GM18502 (cell line): Measurements from ENCODE around the gene RPL19.
"Not testable (repeated sequence)": the region's sequence is repeated elsewhere in the genome, so short reads cannot be mapped to it uniquely, and the experiment has no call there.

Source experiments
- ATAC-seq: cut with Tn5 transposase; IDR thresholded peaks from one replicate; pipeline ENCODE4 v1.9.1; 2021; ENCODE audit warnings: mild to moderate bottlenecking; ENCODE audit not compliant: unreplicated experiment, poor library complexity

Gene RPL19

DNA sequence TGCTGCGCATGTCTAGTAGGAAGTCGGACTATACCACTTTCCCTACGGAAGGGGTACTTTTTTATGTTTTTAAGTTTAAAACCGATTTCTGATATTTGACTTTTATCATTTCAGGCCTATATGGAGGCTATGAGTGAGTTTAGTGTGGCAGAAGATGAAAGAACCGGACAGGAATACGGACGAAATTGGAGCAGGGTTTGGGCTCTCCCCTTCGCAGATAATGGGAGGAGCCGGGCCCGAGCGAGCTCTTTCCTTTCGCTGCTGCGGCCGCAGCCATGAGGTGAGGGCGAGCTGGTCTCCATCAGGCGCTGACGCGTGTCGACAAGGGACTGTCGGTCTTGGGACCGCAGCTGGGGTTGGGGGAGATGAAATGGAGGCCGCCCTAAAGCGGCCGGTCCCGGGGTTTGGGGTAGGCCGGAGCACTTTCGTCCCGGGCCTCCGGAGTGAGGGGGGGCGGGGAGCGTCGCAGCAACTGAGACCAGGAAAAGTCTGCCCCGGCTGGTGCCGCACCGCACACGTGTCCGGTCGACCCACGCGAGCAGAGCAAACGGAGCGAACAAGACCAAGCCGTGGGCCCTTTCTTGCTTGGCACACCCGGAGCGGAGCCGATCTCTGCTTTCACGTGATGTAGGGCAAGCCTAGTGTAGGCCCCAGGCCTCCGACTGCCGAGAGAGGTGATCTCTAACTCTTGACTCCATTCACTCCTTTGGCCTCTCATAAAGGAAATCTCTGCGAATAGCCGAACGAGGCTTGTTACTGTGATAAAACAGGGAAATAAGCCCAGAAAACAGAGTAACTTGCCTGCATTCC is at the start of gene RPL19:
TSS of gene RPL19 (plus strand) at position 214 of the 810 bp plus-strand sequence. CDS start at position 276, 62 bp downstream.
- peak; percentile 60 for ATAC-seq

DNA sequence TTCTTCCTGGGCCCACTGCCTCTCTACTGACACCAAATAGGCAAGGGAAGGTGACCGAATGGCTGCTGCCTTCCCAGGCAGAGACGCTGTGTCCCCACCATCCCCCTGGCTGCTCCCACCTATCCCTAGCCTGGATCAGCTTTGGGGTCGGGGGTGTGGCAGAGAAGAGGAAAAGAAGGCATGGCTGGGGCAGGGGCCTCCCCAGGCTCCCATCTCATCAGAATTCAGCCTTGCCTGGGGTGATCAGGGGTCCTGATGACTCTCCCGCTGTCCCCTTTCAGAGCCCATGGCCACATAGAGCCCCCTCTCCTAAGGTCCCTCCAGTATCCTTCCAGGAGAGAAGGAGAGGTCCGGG is 49.3 kb upstream of the RPL19 start:
- ATAC-seq, result no peak

DNA sequence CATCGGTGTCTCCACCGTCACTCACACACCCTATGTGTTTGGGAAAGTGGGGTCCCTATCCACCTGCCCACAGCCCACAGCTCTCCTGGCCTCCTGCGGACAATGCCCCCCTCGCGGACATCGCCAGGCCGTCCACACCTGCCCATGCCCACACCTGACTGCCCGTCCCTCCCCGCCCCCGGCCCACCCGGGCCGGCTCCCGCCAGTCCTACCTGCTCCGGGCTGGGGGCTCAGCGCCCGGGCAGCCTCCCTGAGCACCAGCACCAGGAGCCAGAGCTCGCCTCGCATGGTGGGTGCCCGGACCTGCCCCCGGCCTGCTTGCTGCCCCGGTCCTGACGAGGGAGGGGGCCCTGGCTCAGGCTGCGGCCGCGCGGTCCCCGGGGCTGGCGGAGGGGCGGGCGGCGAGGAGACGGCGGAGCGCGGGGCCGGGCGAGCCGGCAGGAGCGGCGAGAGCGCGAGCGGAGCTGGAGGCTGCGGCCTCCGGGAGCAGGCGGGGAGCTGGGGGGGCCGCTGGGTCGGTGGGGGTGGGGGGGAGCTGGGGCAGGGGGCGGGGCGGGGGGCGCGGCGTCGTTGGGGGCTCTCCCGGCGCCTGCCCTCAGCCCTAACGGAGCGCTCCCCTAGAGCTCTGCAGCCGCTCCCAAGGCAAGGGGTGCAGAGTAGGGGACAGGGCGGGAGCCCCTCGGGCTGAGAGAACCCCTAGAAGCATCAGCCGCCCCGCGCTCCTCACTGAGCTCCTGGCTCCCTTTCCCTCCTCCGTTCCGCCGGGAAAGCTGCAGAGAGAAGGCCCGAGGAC is 48.7 kb upstream of the RPL19 start, which contains the start of gene PLXDC1:
TSS of gene PLXDC1 (minus strand) at position 488 of the 793 bp plus-strand sequence. CDS start at position 288, 200 bp downstream.
- no peak for ATAC-seq

DNA sequence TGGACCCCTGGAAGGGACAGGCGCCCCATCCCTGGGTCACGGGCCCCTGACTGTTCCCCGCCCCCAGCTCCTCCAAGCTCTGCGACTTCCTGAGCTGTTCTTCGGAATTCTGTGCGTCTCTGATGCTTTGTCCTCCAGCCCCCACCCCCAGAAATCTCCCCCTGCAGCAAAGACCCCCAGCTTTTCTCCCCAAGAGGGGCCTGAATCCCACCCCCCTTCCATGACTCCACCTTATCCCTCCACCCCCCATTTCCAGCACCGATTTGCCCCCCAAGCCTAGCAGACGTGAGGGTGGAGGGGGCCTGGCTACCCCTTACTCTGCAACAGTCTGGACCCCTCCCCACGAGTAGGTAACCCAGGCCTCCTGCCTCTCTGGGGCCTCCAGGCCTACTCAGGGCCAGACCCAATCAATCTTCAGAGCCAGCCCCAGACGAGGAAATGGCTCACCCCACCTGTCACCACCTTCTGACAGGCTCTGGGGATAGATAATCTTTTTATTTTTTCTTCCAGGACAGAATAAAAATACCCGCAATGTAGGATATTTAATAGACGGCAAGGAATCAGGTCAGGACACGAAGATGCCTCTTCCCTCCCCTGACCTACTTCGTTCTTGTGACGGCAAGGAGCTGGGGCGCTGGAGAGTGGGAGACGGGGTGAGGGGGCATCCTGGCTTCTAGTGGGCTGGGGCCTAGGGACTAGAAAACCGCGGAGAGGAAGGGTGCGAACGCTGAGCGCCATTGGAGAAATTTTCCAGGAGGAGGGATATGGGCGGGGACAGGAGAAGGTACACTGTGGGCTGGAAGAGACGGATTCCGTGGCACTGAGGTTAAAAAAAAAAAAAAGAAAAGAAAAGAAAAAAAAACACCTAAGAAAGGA is 47.9 kb upstream of the RPL19 start:
- ATAC-seq, result no peak

DNA sequence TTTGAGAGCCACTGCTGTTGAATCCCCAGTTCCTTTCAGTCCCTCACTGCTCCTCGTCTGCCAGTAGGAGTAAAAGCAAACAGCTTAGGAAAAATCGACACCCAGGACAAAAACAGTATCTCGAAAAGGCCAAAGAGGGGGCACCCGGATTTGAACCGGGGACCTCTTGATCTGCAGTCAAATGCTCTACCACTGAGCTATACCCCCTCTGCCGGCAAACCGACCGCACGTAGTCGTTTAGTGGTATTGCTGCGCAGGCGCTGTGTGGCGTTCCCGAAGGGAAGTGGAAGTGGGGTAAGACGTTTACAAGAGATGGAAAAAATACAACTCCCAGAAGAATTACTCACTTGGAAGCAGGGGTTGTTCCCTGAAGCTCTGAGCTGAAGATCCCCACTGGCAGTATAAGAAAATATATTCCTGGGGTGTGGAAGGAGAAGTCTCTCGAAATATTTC is 46.5 kb upstream of the RPL19 start:
- peak; percentile 54 for ATAC-seq

DNA sequence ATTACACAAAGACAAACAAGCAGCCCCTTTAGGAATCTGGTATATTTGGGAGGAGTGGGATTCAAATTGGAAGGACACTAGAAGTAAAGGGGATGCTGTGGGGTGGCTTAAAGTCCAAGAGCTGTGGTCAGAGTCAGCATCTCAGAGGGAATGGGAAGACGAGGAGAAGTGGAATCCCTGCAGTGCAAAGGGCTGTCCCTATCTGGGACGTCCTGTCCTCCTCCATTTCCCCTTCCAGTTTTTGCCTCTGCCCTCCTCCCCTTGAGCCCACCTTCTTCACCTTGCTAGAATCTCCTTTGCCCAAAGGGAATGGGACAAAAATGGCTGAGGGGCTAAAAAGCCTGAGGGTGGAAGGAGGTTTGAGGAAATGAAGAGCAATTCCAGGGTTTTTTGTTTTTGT is 44.4 kb upstream of the RPL19 start:
- ATAC-seq, result no peak

DNA sequence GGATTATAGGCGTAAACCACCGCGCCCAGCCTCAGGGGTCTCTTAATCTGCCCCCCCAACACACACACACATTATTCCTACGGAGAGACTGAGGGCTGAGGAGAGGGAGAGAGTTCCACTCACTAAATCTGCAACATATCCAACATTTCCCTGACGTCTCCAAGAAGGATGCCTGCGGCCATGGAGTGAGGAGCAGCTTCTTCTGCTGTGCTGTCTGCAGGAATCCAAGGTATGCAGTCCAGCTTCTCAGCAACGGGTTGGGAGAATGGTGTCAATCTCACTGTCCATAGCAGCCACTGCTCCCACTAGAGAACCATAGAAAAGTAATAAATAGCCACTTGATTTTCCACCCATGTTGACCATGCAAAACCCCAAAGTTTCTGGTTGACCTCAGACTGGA is 43.6 kb upstream of the RPL19 start:
- ATAC-seq, result no peak

DNA sequence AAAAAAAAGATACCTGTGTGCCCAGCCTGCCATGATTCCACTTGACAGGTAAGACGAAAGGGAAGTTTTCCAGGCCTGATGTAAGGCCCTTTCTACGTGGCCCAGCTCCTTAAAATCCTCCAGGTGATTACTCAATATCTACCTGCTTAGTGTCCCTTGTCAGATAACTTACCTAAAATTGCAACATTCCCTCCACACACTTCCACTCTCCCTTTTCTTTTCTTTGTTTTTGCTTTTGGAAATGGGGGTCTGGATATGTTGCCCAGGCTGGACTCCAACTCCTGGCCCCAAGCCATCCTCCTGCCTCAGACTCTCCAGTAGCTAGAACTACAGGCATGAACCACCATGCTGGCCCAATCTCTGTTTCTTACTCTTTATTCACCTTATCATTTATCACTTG is 41.5 kb upstream of the RPL19 start:
- no peak for ATAC-seq

DNA sequence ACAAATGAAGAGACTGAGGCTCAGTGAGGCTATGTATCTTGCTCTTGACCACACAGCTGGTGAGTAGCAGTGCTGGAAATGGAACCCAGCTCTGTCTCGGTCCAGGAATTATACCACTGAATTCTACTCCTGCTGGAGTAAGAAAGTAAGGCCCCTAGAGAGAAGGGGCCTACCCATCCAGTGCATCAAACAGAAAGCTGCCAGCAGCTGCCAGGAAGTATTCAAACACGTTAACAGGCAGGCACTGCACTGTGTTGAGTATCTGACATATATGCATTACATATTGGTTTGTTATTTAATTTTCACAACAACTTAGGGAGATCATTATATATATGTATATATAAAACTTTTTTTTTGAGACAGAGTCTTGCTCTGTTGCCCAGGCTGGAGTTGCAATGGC is 38.1 kb upstream of the RPL19 start:
- no peak for ATAC-seq

DNA sequence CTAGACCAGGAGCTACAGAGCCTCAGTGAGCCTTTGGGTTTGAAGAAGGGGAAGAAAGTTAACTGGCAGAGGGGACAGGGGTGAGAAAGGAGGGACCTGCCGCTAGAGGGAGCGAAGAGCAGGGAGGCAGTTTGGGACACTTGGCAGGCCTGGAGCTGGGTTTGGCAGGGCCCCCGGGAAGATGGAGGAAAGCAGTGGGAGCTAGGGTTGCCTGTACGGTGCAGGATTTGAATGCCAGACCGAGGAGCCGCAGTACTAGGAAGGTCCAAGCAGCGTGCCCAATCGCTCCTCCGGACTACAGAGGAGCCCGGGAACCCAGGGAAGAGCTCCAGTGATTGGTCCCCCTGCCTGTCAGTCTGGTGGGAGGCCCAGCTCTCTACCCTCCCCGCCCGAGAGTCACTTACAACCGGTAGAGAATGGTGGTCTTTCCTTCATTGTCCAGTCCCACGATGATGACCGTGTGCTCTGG is 35.4 kb upstream of the RPL19 start:
- ATAC-seq, result peak; percentile 73

DNA sequence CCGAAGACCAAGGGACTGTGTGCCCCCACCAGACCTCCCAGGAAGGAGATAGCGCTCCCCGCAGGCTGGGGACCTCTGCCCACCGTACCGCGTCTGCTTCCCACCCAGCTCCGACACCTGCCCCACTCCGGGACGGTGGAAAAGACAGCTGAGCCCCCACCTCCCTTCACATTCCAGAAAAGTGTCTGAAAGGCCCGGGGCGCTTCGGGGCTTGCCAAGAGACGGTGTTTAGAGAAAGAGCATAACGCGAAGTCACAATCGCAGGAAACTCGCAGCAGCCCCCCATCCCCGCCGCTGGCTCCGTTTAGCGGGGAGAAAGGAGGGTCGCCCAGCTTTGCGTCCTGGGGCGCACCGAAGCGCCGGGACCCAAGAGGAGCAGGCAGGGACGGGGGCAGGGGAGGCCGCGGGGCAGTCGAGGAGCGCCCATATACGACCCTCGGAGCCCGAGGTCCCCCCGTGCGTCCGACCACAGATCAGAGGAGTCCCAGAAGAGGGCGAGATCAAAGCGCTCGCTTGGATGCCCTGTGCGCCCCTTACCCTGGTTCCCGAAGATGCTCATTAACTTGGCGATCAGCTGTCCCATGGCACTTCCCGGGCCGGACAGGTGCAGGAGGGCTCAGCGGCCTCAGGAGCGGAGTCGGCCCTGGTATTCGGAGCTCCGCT is 34.8 kb upstream of the RPL19 start:
- ATAC-seq, result peak; percentile 22

DNA sequence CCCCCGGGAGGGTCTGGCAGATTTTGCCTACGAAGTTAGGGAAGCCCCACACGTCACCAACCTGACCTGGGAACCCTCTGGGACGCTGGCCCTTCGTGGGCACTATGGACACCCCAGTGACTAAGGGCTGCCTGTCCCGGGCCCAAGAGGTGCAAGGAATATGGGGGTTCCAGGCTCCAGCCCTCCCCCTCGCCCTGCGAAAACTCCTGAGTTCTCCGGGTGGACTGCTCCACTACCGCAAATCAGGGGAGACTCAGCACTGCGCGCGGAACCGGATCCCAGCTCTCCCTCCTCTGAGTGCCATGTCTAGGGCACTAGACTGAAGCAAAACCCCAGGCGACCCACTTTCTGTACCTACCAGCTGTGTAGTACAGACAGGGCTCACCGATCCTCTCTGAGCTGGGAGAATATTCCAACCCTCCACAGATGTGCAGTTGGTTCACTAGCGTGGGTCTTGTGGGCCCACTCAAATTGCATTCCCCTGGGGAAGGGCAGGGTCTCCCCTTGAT is 34.2 kb upstream of the RPL19 start, which contains the start of gene ARL5C:
TSS of gene ARL5C (minus strand) at position 321 of the 509 bp plus-strand sequence. CDS start 401 bp downstream, outside the sequence.
- no peak for ATAC-seq

DNA sequence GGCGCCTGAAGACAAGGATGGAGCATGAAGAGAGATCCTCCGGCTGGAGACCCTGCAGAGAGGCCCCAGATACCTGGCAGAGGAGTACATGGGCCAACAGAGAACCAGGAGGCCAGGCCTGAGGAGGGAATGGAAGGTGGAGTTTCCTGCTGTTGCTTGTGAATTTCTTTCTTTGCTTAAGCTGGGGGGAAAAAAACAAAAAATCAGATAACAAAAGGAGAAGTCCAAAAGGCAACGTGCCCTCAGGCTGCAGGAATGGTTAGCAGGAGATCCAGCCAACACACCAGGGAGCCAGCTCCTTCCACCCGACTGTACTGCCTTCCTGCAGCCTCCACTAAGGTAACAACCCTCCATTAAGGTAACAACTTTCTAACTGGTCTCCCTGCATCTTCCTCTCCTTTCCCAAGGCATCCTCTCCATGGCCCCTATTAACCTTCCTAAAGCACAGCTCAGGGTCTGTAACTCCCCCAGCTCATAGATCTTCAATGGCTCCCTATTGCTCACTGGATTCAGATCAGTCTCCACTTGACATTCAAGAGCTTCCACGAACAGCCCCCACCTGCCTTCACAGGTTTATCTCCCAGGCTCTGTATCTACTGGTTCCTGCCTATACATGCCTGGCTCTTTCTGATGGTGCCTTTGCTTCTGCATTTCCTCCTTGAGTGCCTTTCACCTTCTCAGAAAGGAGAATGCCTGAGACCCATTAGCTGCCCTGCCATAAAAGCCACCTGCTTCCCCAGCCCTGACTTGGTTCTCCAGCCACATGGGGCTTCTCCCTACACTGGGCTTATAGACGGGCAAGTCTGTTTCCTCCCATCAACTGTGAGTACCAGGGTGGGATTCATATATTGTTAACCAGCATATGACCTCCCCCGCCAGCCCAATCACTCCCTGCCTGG is 33.4 kb upstream of the RPL19 start:
- no peak for ATAC-seq

DNA sequence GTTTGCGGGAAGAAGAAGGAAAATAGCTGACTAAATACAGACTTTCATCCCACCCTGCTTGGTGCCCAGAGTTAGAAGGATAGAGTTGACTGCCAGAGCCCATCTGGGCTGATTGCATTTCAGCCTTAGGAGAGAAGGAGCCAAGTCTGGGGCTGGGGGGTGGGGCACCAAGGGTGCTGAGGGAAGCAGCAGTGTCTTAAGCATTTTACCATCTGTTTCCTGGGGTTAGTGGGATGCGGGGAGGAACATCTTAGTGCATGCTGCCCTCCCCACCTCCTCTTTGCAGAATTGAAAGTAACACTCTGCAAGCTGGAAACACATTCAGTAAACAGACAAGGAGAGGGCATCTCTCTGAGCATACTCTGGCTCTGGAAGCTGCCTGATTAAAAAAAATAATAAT is 32.6 kb upstream of the RPL19 start:
- no peak for ATAC-seq

DNA sequence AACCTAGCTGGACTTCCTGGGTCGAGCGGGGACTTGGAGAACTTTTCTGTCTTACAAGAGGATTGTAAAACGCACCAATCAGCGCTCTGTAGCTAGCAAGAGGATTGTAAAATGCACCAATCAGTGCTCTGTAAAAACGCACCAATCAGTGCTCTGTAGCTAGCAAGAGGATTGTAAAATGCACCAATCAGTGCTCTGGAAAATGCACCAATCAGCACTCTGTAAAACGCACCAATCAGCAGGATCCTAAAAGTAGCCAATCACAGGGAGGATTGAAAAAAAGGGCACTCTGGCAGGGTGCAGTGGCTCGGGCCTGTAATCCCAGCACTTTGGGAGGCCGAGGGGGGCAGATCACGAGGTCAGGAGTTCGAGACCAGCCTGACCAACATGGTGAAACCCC is 31.6 kb upstream of the RPL19 start:
- ATAC-seq, result not testable (repeated sequence)

DNA sequence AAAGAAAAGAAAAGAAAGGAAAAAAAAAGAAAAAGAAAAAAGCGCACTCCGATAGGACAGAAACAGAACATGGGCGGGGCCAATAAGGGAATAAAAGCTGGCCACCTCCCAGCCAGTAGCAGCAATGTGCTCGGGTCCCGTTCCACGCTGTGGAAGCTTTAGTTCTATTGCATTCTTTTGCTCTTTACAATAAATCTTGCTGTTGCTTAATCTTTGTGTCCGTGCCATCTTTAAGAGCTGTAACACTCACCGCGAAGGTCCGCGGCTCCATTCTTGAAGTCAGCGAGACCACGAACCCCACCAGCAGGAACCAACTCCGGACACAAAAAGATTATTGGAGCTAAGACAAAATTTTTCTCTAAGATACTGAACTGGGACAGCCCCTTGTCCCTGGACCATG is 31.0 kb upstream of the RPL19 start:
- no peak for ATAC-seq

DNA sequence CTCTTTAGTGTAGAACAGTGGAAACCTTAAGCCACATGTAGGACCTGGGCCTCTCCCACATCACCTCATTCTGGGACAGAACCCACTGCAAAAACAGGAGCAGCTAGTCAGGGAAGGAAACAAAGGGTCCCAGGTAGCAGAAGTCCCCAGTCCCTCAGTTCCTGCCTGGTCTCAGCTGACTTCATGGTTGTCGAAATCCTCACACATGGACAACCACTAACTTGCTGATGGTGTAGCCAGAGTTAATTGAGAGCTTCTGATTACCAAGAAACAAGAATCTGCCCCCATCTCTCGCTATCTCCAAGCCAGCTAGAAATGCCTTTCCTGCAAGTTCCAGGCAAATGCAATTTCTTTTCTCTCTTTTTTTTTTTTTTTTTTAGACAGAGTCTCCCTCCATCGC is 30.6 kb upstream of the RPL19 start:
- ATAC-seq, result no peak

DNA sequence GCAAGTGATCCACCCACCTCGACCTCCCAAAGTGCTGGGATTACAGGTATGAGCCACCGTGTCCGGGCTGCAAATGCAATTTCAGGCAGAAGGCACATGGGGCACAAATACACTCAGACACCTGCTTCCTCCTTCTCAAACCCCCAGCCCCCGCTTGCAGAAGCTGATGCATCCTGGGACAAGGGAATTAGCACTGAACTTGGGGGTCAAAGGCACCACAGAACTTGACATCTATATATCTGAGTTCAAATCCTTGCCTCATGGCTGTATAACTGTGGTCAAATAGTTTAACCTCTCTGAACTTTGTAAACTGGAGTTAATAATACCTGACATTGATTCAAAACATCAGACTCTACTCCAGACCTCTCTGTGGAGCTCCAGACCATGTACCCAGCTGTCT is 30.0 kb upstream of the RPL19 start:
- ATAC-seq, result no peak

DNA sequence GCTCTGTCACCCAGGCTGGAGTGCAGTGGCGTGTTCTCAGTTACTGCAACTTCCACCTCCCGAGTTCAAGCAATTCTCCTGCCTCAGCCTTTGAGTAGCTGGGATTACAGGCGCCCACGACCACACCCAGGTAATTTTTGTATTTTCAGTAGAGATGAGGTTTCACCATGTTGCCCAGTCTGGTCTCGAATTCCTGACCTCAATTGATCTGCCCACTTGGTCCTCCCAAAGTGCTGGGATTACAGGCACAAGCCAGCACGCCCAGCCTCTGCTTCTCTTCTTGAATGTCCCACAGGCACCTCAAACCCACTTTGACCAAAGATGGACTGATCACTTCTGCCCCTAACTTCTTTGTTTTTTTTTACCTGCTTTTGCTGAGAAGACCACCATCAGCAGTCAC is 29.5 kb upstream of the RPL19 start:
- ATAC-seq, result no peak
